Spleen (tissue), 7 donors: ENCODE measurements around the gene MPC2.
"Not testable (repeated sequence)": the region's sequence is repeated elsewhere in the genome, so short reads cannot be mapped to it uniquely, and the experiment has no call there.

Experiments used
- POLR2A ChIP-seq, 3 donors: fragments of 450-650 bp; IDR thresholded peaks; one replicate each; pipeline ENCODE4 v1.5.1; 2017; ENCODE audit warnings: antibody characterized with exemption in 3 of 3, mild to moderate bottlenecking in 1 of 3
- TF ChIP-seq, protein P1 (sequence below), 11 experiments: fragments of 200-600 bp in 7 of 11; fragments of 450-650 bp in 4 of 11; sonication (generic) in 4 of 11; IDR thresholded peaks in 8 of 11; conservative IDR thresholded peaks in 3 of 11; 1 replicate in 7 of 11; 2 replicates in 4 of 11; pipeline versions ENCODE4 v1.4.0 to v1.8.0; 2016 to 2021; ENCODE audit warnings: antibody characterized with exemption in 11 of 11, inconsistent platforms in 4 of 11, mild to moderate bottlenecking in 1 of 11
- donor health status: DM: no; HTN: no; CAD: no; lungs with moderate emphysema.
- donor health status: DM: no; HTN: no; CAD: no.
- donor health status: DM: no; HTN: no; CAD: no.

DNA sequence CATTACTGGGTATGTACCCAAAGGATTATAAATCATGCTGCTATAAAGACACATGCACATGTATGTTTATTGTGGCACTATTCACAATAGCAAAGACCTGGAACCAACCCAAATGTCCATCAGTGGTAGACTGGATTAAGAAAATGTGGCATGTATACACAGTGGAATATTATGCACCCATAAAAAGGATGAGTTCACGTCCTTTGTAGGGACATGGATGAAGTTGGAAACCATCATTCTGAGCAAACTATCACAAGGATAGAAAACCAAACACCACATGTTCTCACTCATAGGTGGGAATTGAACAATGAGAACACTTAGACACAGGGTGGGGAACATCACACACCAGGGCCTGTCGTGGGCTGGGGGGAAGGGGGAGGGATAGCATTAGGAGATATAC lies 49.7 kb downstream of the MPC2 start:
- TF ChIP-seq, protein P1, sequence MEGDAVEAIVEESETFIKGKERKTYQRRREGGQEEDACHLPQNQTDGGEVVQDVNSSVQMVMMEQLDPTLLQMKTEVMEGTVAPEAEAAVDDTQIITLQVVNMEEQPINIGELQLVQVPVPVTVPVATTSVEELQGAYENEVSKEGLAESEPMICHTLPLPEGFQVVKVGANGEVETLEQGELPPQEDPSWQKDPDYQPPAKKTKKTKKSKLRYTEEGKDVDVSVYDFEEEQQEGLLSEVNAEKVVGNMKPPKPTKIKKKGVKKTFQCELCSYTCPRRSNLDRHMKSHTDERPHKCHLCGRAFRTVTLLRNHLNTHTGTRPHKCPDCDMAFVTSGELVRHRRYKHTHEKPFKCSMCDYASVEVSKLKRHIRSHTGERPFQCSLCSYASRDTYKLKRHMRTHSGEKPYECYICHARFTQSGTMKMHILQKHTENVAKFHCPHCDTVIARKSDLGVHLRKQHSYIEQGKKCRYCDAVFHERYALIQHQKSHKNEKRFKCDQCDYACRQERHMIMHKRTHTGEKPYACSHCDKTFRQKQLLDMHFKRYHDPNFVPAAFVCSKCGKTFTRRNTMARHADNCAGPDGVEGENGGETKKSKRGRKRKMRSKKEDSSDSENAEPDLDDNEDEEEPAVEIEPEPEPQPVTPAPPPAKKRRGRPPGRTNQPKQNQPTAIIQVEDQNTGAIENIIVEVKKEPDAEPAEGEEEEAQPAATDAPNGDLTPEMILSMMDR (IDR thresholded peaks at IDR 0.05 in 8 of 11, conservative IDR thresholded peaks at IDR 0.05 in 3 of 11) = not testable (repeated sequence)
- TF ChIP-seq POLR2A (IDR thresholded peaks at IDR 0.05) = not testable (repeated sequence)
